Measurements from ENCODE around the gene WDR1. TPM values are rescaled to one million over a fixed set of nuclear protein-coding genes. Genes with fewer than 3 reads are reported as not detected.

The WDR1 gene
- total and polyA plus RNA-seq, 2 donors from 2014 or later, result 176 to 313 TPM

DNA sequence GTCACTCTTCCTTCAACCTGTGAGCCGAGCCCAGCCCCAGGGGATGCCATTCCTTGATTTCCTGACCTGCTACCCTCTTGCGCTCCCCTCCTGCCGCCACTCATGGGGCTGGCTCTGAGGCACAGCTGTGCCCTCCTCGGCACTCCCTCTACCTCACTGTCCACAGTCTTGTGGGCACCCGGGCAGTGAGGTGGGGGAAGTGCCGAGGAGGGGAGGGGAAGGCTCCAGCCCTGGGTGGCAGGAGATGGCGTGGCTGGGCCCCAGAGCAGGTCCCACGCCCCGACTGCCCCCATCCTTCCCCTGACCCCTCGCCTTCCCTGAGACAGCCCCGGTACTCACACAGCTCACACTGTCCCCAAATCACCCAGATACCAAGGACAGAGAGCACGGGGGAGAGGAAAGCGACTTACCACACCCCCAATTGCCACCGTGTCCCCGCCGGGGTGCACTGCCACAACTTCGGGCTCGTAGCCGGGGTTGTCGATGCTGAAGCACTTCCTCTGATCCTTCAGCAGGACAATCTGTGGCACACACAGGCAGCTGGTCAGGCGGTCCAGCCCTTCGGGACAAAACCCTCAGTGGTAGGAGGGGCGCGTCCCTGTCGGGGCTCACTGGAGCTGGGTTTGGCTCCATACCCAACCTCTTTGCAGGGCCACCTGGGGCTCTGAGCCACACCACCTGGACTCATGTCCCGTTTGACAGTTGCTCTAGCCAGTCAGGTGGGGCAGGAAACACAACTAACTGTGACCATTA, 37.9 kb downstream of the WDR1 start:
- Histone ChIP-seq H3K27ac (ENCODE audit: low read depth in 2 of 2, low read length in 2 of 2) (peak overlapping the region; percentile 13 to 45), H3K4me1 (ENCODE audit: control insufficient read depth in 2 of 3, insufficient read depth in 2 of 3, low read depth in 1 of 3, low read length in 3 of 3) (no peaks in the 10 kb centered on the region), H3K9me3 (ENCODE audit: control insufficient read depth in 2 of 3, insufficient read depth in 1 of 3, low read length in 3 of 3) (no peaks in the 10 kb centered on the region), H3K36me3 (ENCODE audit: control insufficient read depth in 2 of 3, insufficient read depth in 3 of 3, low read length in 3 of 3) (peaks cover 7 to 93% (median 73%) of the 10 kb centered on the region in 3 donors), H3K4me3 (ENCODE audit: low read length in 3 of 3) (no peak overlapping the region), H3K9ac (ENCODE audit: low read length in 3 of 3) (no peak overlapping the region), H3K27me3 (ENCODE audit: control insufficient read depth, insufficient read depth, low read length) (no peaks in the 10 kb centered on the region)
- FAIRE-seq (no peak), DNase-seq (peak in 1 of 5 donors; percentile 64)
- intact Hi-C loops (cut with DNase I), result no loop called here
- TF ChIP-seq, protein P1, sequence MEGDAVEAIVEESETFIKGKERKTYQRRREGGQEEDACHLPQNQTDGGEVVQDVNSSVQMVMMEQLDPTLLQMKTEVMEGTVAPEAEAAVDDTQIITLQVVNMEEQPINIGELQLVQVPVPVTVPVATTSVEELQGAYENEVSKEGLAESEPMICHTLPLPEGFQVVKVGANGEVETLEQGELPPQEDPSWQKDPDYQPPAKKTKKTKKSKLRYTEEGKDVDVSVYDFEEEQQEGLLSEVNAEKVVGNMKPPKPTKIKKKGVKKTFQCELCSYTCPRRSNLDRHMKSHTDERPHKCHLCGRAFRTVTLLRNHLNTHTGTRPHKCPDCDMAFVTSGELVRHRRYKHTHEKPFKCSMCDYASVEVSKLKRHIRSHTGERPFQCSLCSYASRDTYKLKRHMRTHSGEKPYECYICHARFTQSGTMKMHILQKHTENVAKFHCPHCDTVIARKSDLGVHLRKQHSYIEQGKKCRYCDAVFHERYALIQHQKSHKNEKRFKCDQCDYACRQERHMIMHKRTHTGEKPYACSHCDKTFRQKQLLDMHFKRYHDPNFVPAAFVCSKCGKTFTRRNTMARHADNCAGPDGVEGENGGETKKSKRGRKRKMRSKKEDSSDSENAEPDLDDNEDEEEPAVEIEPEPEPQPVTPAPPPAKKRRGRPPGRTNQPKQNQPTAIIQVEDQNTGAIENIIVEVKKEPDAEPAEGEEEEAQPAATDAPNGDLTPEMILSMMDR (IDR thresholded peaks at IDR 0.05; ENCODE audit: borderline replicate concordance, extremely low read depth, insufficient read depth), result no peak

DNA sequence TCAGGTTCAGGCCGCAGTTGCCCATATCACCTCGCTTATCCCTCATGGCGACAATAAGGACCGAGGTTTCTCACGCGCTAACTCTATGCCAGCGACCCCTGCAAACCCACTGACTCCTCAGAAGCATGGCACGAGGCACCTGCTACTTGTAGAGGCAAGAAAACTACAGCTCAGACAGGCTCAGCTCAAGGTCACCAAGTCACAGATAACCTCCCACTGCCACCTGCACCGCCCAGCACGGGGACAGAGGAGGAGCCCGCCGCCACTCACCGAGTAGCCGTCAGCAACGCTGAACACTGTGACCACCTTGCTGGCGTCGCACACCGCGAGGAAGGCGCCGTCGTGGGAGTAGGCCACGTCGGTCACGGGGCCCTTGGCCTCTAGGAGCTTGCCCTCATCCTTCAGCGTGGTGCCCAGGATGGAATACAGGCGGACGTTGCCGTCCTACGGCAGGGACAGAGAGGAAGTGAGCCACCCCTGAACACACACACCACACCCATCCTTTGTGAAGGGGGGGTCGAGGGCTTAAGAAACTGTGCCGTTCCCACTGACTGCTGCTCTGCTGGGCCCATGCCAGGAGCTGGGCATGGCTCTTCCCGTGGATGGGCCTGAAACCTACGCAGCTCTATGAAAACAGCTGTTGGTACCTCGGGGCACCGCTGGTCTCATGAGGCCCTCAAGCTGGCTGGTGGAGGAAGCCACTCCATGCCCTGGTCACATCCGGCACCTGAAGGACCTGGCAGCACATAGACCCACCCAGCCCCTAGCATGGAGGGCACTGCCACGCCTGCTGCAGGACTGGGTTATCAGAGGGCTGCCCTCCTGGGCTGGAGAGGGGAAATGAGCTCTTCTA, 38.9 kb downstream of the WDR1 start:
- FAIRE-seq (no peak), DNase-seq (peak in 1 of 5 donors; percentile 78)
- TF ChIP-seq, protein P1 (IDR thresholded peaks at IDR 0.05; ENCODE audit: borderline replicate concordance, extremely low read depth, insufficient read depth), result no peak
- H3K27ac ChIP-seq (ENCODE audit: low read depth in 2 of 2, low read length in 2 of 2), result peak overlapping the region; percentile 13 to 45
- intact Hi-C loops (cut with DNase I), result no loop called here
- H3K36me3 ChIP-seq (ENCODE audit: control insufficient read depth in 2 of 3, insufficient read depth in 3 of 3, low read length in 3 of 3), result peaks cover 7 to 88% (median 65%) of the 10 kb centered on the region in 3 donors
- H3K9me3 ChIP-seq (ENCODE audit: control insufficient read depth in 2 of 3, insufficient read depth in 1 of 3, low read length in 3 of 3), result no peaks in the 10 kb centered on the region
- no peak overlapping the region for H3K9ac ChIP-seq (ENCODE audit: low read length in 3 of 3)
- H3K4me3 ChIP-seq (ENCODE audit: low read length in 3 of 3), result no peak overlapping the region
- H3K4me1 ChIP-seq (ENCODE audit: control insufficient read depth in 2 of 3, insufficient read depth in 2 of 3, low read depth in 1 of 3, low read length in 3 of 3), result no peaks in the 10 kb centered on the region
- H3K27me3 ChIP-seq (ENCODE audit: control insufficient read depth, insufficient read depth, low read length), result no peaks in the 10 kb centered on the region

DNA sequence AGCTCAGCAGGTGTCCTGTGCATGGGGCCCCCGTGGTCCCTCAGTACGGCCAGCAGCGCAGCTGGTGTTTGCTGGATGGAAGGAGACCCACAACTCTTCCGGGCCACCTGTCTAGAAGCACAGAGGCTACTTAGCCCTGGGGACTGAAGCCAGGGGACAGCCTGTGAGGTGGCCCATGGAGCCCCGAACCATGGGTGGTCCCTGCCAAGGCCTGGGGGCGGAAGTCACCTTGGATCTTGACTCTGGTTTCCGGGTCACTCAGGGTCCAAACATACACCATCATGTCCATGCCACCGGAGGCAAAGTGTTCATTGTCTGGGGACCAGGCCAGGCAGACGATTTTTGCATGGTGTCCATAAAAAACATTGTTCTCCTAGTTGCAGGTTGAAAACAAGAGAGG, 39.5 kb downstream of the WDR1 start:
- Histone ChIP-seq H3K36me3 (ENCODE audit: control insufficient read depth in 2 of 3, insufficient read depth in 3 of 3, low read length in 3 of 3) (peaks cover 3 to 82% (median 64%) of the 10 kb centered on the region in 3 donors), H3K9me3 (ENCODE audit: control insufficient read depth in 2 of 3, insufficient read depth in 1 of 3, low read length in 3 of 3) (no peaks in the 10 kb centered on the region), H3K27ac (ENCODE audit: low read depth in 2 of 2, low read length in 2 of 2) (no peak overlapping the region), H3K4me1 (ENCODE audit: control insufficient read depth in 2 of 3, insufficient read depth in 2 of 3, low read depth in 1 of 3, low read length in 3 of 3) (no peaks in the 10 kb centered on the region), H3K4me3 (ENCODE audit: low read length in 3 of 3) (no peak overlapping the region), H3K9ac (ENCODE audit: low read length in 3 of 3) (no peak overlapping the region), H3K27me3 (ENCODE audit: control insufficient read depth, insufficient read depth, low read length) (no peaks in the 10 kb centered on the region)
- TF ChIP-seq, protein P1 (IDR thresholded peaks at IDR 0.05; ENCODE audit: borderline replicate concordance, extremely low read depth, insufficient read depth), result no peak
- FAIRE-seq, result no peak
- intact Hi-C loops (cut with DNase I), result no loop called here
- peak in 1 of 5 donors; percentile 53 for DNase-seq

Measured in kidney (tissue), 14 donors.